GM23338 (cell line): ENCODE data around the gene CCDC178. TPM values are rescaled to one million over a fixed set of nuclear protein-coding genes. Genes with fewer than 3 reads are reported as not detected.

Source experiments
- ATAC-seq: fragments of 200-7000 bp; cut with Tn5 transposase; 3 replicates; pipeline ENCODE4 v1.9.1; 2020
- DNase-seq: peaks from one replicate; pipeline ENCODE4 v3.0.0-alpha.2; 2015; ENCODE audit warnings: low spot score
- H2AFZ ChIP-seq: fragments of 200-600 bp; sonication (generic); 2 replicates; pipeline ENCODE4 v1.8.0; 2016; ENCODE audit warnings: antibody characterized with exemption, mild to moderate bottlenecking, moderate library complexity
- H3F3A ChIP-seq: fragments of 200-600 bp; sonication (generic); replicated peaks from 2 replicates; pipeline ENCODE4 v1.8.0; 2017; ENCODE audit warnings: antibody characterized with exemption, mixed run types, low read depth
- H3K27ac ChIP-seq: fragments of 200-600 bp; sonication (generic); 2 replicates; pipeline ENCODE4 v1.6.1; 2016; ENCODE audit warnings: low read depth
- H3K27me3 ChIP-seq: fragments of 200-600 bp; sonication (generic); 2 replicates; pipeline ENCODE4 v1.8.0; 2016; ENCODE audit warnings: mild to moderate bottlenecking, mixed run types, moderate library complexity; ENCODE audit not compliant: insufficient read depth
- H3K36me3 ChIP-seq: fragments of 200-600 bp; sonication (generic); 2 replicates; pipeline ENCODE4 v1.8.0; 2016; ENCODE audit warnings: mild to moderate bottlenecking; ENCODE audit not compliant: insufficient read depth
- H3K4me1 ChIP-seq: fragments of 200-600 bp; sonication (generic); 2 replicates; pipeline ENCODE4 v1.8.0; 2016; ENCODE audit warnings: mild to moderate bottlenecking, moderate library complexity; ENCODE audit not compliant: insufficient read depth
- H3K4me2 ChIP-seq: fragments of 200-600 bp; sonication (generic); 2 replicates; pipeline ENCODE4 v1.7.1; 2017; ENCODE audit warnings: mixed run types
- H3K4me3 ChIP-seq: fragments of 200-600 bp; sonication (generic); 2 replicates; pipeline ENCODE4 v1.6.1; 2016; ENCODE audit warnings: mixed run types
- H3K79me2 ChIP-seq: fragments of 200-600 bp; sonication (generic); replicated peaks from 2 replicates; pipeline ENCODE4 v1.8.0; 2017; ENCODE audit warnings: mild to moderate bottlenecking; ENCODE audit not compliant: insufficient read depth
- H3K9me2 ChIP-seq: fragments of 200-600 bp; sonication (generic); 2 replicates; pipeline ENCODE4 v1.8.0; 2017; ENCODE audit not compliant: insufficient read depth
- H4K20me1 ChIP-seq: fragments of 200-600 bp; sonication (generic); replicated peaks from 2 replicates; pipeline ENCODE4 v1.8.0; 2017; ENCODE audit warnings: mild to moderate bottlenecking; ENCODE audit not compliant: insufficient read depth
- H3K27ac Mint-ChIP-seq: 2 replicates; pipeline ENCODE4 v1.8.0; 2020; ENCODE audit warnings: inconsistent platforms, mild to moderate bottlenecking, moderate library complexity, mixed read lengths
- H3K27me3 Mint-ChIP-seq: 3 replicates; pipeline ENCODE4 v1.8.0; 2022; ENCODE audit warnings: low read depth, mild to moderate bottlenecking, moderate library complexity, mixed read lengths, inconsistent platforms; ENCODE audit not compliant: insufficient read depth, poor library complexity
- H3K36me3 Mint-ChIP-seq: 3 replicates; pipeline ENCODE4 v1.8.0; 2021; ENCODE audit warnings: low read depth, mild to moderate bottlenecking, inconsistent platforms, moderate library complexity, mixed read lengths
- H3K4me1 Mint-ChIP-seq: 3 replicates; pipeline ENCODE4 v1.8.0; 2020; ENCODE audit warnings: mild to moderate bottlenecking, inconsistent platforms, mixed read lengths
- H3K4me3 Mint-ChIP-seq: 3 replicates; pipeline ENCODE4 v1.8.0; 2021; ENCODE audit warnings: moderate library complexity, mild to moderate bottlenecking, inconsistent platforms, mixed read lengths
- H3K9me3 Mint-ChIP-seq: 3 replicates; pipeline ENCODE4 v1.8.0; 2020; ENCODE audit warnings: moderate library complexity, mild to moderate bottlenecking, inconsistent platforms, mixed read lengths
- CTCF ChIP-seq, 2 experiments: fragments of 200-600 bp in 1 of 2; sonication (generic) in 1 of 2; conservative IDR thresholded peaks; 2 replicates each; pipeline versions ENCODE4 v1.5.1 to v1.6.1; 2016 to 2017; ENCODE audit warnings: antibody characterized with exemption in 2 of 2, low read depth in 2 of 2, mild to moderate bottlenecking in 2 of 2, moderate library complexity in 1 of 2
- EZH2 ChIP-seq: fragments of 200-600 bp; sonication (generic); IDR thresholded peaks from one replicate; pipeline ENCODE4 v1.8.0; 2017; ENCODE audit warnings: antibody characterized with exemption, mild to moderate bottlenecking, low read depth; ENCODE audit not compliant: unreplicated experiment
- EZH2phosphoT487 ChIP-seq: fragments of 200-600 bp; sonication (generic); IDR thresholded peaks from one replicate; pipeline ENCODE4 v1.8.1; 2018; ENCODE audit warnings: antibody characterized with exemption; ENCODE audit not compliant: unreplicated experiment
- NANOG ChIP-seq: IDR thresholded peaks from 2 replicates; pipeline ENCODE4 v1.6.1; 2016; ENCODE audit warnings: antibody characterized with exemption, borderline replicate concordance
- POLR2AphosphoS5 ChIP-seq: IDR thresholded peaks from 2 replicates; pipeline ENCODE4 v1.6.1; 2016; ENCODE audit warnings: antibody characterized with exemption, low read depth
- ZNF114 ChIP-seq: fragments of 250-450 bp; sonication (Bioruptor Pico); IDR thresholded peaks from 2 replicates; pipeline ENCODE4 v1.5.0; 2020; ENCODE audit warnings: mild to moderate bottlenecking, moderate library complexity
- ZNF331 ChIP-seq: fragments of 250-450 bp; sonication (Bioruptor Pico); IDR thresholded peaks from 2 replicates; pipeline ENCODE4 v1.5.0; 2020; ENCODE audit warnings: low read depth, mild to moderate bottlenecking, moderate library complexity
- polyA plus RNA-seq: library from polyadenylated mRNA; unstranded; fragments of >200 nt; fragmentation: Nextera tagmentation; extraction: Ambion mirVana; gene quantifications from 2 replicates; pipeline ENCODE4 v1.2.1, GENCODE V29; 2016
- total RNA-seq: library from RNA; depleted of rRNA; stranded (reverse); fragments of >200 nt; shearing (Covaris generic); gene quantifications from 2 replicates; pipeline ENCODE4 v1.2.3, GENCODE V29; 2014
- TF ChIP-seq, protein P1 (sequence below): fragments of 250-450 bp; sonication (Bioruptor Pico); IDR thresholded peaks from 2 replicates; pipeline ENCODE4 v1.5.0; 2020; ENCODE audit warnings: mild to moderate bottlenecking, moderate library complexity
- TF ChIP-seq, protein P2 (sequence below): IDR thresholded peaks from 2 replicates; pipeline ENCODE4 v1.6.1; 2016; ENCODE audit warnings: antibody characterized with exemption

The CCDC178 gene
- total and polyA plus RNA-seq, 2 experiments from 2014 or later = 0.17 to 0.24 TPM

DNA sequence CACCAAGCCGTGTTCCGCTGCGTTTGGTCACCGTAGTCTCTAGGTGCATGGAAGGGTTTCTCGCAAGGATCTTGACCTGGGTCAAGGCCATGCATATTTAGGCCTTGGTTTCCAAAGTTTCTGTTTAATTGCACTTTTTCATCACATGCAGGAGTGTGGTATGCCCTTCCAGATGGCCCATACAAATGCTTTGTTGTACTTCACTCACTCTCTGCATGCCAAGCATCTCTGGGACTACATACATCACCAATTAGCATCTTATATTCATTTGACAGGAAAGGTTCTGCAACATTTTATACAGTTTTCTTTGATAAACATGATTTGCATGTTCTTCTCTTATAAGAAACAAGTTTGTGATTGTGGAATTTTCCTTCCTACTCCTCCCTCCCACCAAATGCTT lies 534.9 kb downstream of the CCDC178 start:
- no peaks in the 10 kb centered on the region for H3F3A ChIP-seq
- H3K4me1 ChIP-seq = peaks cover 4% of the 10 kb centered on the region
- Mint-ChIP-seq H3K27me3 (peaks cover 1% of the 10 kb centered on the region), H3K4me1 (peaks cover 9% of the 10 kb centered on the region), H3K27ac (no peak overlapping the region), H3K4me3 (no peak overlapping the region), H3K36me3 (no peaks in the 10 kb centered on the region), H3K9me3 (no peaks in the 10 kb centered on the region; the same call in 2 of the 3 replicates)
- H3K27ac ChIP-seq = no peak overlapping the region
- H3K4me2 ChIP-seq = no peak overlapping the region
- H3K27me3 ChIP-seq = no peaks in the 10 kb centered on the region
- no peak overlapping the region for H2AFZ ChIP-seq
- H3K9me2 ChIP-seq = 0 out of 2 replicates have a peak, but pooled peaks cover 4% of the 10 kb centered on the region
- no peak for ATAC-seq
- no peak for TF ChIP-seq CTCF (conservative IDR thresholded peaks at IDR 0.05; ENCODE audit: low read depth in 2 of 2)
- H3K36me3 ChIP-seq = no peaks in the 10 kb centered on the region
- no peaks in the 10 kb centered on the region for H4K20me1 ChIP-seq
- DNase-seq = no peak
- H3K79me2 ChIP-seq = no peaks in the 10 kb centered on the region
- no peak overlapping the region for H3K4me3 ChIP-seq

- H3K27ac ChIP-seq = no peak overlapping the region
- peaks cover 4% of the 10 kb centered on the region; the same call in 1 of the 2 replicates for H3K9me2 ChIP-seq
- H3K36me3 Mint-ChIP-seq = peaks cover 15% of the 10 kb centered on the region
- H3K4me1 ChIP-seq = peaks cover 4% of the 10 kb centered on the region; the same call in 1 of the 2 replicates
- H3K4me3 Mint-ChIP-seq = no peak overlapping the region
- H3F3A ChIP-seq = no peaks in the 10 kb centered on the region
- no peaks in the 10 kb centered on the region for H3K4me1 Mint-ChIP-seq
- peaks cover 1% of the 10 kb centered on the region for H3K27me3 Mint-ChIP-seq
- H2AFZ ChIP-seq = no peak overlapping the region
- H3K79me2 ChIP-seq = no peaks in the 10 kb centered on the region
- H3K36me3 ChIP-seq = no peaks in the 10 kb centered on the region
- no peak for DNase-seq
- no peaks in the 10 kb centered on the region for H3K27me3 ChIP-seq
- no peaks in the 10 kb centered on the region for H4K20me1 ChIP-seq
- no peak overlapping the region for H3K4me3 ChIP-seq
- H3K9me3 Mint-ChIP-seq = peaks cover 14% of the 10 kb centered on the region
- H3K4me2 ChIP-seq = no peak overlapping the region
- no peak overlapping the region for H3K27ac Mint-ChIP-seq
- ATAC-seq = no peak
- TF ChIP-seq ZNF114 = no peak
- TF ChIP-seq ZNF331 (CRISPR knock-in tag) = no peak
- TF ChIP-seq, protein P1, sequence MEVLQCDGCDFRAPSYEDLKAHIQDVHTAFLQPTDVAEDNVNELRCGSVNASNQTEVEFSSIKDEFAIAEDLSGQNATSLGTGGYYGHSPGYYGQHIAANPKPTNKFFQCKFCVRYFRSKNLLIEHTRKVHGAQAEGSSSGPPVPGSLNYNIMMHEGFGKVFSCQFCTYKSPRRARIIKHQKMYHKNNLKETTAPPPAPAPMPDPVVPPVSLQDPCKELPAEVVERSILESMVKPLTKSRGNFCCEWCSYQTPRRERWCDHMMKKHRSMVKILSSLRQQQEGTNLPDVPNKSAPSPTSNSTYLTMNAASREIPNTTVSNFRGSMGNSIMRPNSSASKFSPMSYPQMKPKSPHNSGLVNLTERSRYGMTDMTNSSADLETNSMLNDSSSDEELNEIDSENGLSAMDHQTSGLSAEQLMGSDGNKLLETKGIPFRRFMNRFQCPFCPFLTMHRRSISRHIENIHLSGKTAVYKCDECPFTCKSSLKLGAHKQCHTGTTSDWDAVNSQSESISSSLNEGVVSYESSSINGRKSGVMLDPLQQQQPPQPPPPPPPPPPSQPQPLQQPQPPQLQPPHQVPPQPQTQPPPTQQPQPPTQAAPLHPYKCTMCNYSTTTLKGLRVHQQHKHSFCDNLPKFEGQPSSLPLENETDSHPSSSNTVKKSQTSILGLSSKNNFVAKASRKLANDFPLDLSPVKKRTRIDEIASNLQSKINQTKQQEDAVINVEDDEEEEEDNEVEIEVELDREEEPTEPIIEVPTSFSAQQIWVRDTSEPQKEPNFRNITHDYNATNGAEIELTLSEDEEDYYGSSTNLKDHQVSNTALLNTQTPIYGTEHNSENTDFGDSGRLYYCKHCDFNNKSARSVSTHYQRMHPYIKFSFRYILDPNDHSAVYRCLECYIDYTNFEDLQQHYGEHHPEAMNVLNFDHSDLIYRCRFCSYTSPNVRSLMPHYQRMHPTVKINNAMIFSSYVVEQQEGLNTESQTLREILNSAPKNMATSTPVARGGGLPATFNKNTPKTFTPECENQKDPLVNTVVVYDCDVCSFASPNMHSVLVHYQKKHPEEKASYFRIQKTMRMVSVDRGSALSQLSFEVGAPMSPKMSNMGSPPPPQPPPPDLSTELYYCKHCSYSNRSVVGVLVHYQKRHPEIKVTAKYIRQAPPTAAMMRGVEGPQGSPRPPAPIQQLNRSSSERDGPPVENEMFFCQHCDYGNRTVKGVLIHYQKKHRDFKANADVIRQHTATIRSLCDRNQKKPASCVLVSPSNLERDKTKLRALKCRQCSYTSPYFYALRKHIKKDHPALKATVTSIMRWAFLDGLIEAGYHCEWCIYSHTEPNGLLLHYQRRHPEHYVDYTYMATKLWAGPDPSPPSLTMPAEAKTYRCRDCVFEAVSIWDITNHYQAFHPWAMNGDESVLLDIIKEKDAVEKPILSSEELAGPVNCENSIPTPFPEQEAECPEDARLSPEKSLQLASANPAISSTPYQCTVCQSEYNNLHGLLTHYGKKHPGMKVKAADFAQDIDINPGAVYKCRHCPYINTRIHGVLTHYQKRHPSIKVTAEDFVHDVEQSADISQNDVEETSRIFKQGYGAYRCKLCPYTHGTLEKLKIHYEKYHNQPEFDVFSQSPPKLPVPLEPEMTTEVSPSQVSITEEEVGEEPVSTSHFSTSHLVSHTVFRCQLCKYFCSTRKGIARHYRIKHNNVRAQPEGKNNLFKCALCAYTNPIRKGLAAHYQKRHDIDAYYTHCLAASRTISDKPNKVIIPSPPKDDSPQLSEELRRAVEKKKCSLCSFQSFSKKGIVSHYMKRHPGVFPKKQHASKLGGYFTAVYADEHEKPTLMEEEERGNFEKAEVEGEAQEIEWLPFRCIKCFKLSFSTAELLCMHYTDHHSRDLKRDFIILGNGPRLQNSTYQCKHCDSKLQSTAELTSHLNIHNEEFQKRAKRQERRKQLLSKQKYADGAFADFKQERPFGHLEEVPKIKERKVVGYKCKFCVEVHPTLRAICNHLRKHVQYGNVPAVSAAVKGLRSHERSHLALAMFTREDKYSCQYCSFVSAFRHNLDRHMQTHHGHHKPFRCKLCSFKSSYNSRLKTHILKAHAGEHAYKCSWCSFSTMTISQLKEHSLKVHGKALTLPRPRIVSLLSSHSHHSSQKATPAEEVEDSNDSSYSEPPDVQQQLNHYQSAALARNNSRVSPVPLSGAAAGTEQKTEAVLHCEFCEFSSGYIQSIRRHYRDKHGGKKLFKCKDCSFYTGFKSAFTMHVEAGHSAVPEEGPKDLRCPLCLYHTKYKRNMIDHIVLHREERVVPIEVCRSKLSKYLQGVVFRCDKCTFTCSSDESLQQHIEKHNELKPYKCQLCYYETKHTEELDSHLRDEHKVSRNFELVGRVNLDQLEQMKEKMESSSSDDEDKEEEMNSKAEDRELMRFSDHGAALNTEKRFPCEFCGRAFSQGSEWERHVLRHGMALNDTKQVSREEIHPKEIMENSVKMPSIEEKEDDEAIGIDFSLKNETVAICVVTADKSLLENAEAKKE = no peak
- no peak for TF ChIP-seq POLR2AphosphoS5
- no peak for TF ChIP-seq EZH2
- TF ChIP-seq NANOG = no peak
- TF ChIP-seq EZH2phosphoT487 = no peak
- TF ChIP-seq, protein P2, sequence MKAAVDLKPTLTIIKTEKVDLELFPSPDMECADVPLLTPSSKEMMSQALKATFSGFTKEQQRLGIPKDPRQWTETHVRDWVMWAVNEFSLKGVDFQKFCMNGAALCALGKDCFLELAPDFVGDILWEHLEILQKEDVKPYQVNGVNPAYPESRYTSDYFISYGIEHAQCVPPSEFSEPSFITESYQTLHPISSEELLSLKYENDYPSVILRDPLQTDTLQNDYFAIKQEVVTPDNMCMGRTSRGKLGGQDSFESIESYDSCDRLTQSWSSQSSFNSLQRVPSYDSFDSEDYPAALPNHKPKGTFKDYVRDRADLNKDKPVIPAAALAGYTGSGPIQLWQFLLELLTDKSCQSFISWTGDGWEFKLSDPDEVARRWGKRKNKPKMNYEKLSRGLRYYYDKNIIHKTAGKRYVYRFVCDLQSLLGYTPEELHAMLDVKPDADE = no peak
These were observed 537.8 kb downstream of the CCDC178 start for GRCh38 chr18:32902568-32903330.
